Trophoblast cell (in vitro differentiated cells and primary cell): ENCODE results near the gene TBRG4.

ENCODE experiments used
- DNase-seq, 2 donors: peaks; one replicate each; pipeline ENCODE4 v3.0.0-alpha.2; 2016
- H2AFZ ChIP-seq: 2 replicates; pipeline ENCODE4 v1.6.1; 2013; ENCODE audit warnings: low read length, moderate library complexity, mild to moderate bottlenecking; ENCODE audit not compliant: insufficient read depth, poor library complexity
- H2AK5ac ChIP-seq: 2 replicates; pipeline ENCODE4 v1.6.1; 2013; ENCODE audit warnings: mild to moderate bottlenecking, low read length
- H2BK120ac ChIP-seq: 2 replicates; pipeline ENCODE4 v1.6.1; 2013; ENCODE audit warnings: low read length, mild to moderate bottlenecking, moderate library complexity; ENCODE audit not compliant: insufficient read depth, poor library complexity
- H2BK12ac ChIP-seq: 2 replicates; pipeline ENCODE4 v1.6.1; 2013; ENCODE audit warnings: mild to moderate bottlenecking, low read length, moderate library complexity
- H2BK5ac ChIP-seq: 2 replicates; pipeline ENCODE4 v1.6.1; 2013; ENCODE audit warnings: low read length, low read depth, moderate library complexity, mild to moderate bottlenecking; ENCODE audit not compliant: poor library complexity
- H3K14ac ChIP-seq: 2 replicates; pipeline ENCODE4 v1.6.1; 2013; ENCODE audit warnings: mild to moderate bottlenecking, low read length
- H3K18ac ChIP-seq: 2 replicates; pipeline ENCODE4 v1.6.1; 2013; ENCODE audit warnings: mild to moderate bottlenecking, low read length
- H3K23ac ChIP-seq: 2 replicates; pipeline ENCODE4 v1.6.1; 2013; ENCODE audit warnings: low read length
- H3K27ac ChIP-seq: 2 replicates; pipeline ENCODE4 v1.5.1; 2013; ENCODE audit warnings: low read depth, mild to moderate bottlenecking, inconsistent platforms, low read length, moderate library complexity
- H3K27me3 ChIP-seq: 2 replicates; pipeline ENCODE4 v1.6.1; 2013; ENCODE audit warnings: inconsistent platforms, mild to moderate bottlenecking, low read length, moderate library complexity; ENCODE audit not compliant: insufficient read depth
- H3K36me3 ChIP-seq, 2 experiments: 1 replicate in 1 of 2; 2 replicates in 1 of 2; pipeline ENCODE4 v1.6.1; 2013; ENCODE audit warnings: low read length in 2 of 2, mild to moderate bottlenecking in 2 of 2, moderate library complexity in 1 of 2; ENCODE audit not compliant: insufficient read depth in 2 of 2, control insufficient read depth in 1 of 2
- H3K4ac ChIP-seq: 2 replicates; pipeline ENCODE4 v1.6.1; 2013; ENCODE audit warnings: low read depth, mild to moderate bottlenecking, low read length, moderate library complexity
- H3K4me1 ChIP-seq, 2 experiments: 1 replicate in 1 of 2; 2 replicates in 1 of 2; pipeline ENCODE4 v1.6.1; 2013; ENCODE audit warnings: low read length in 2 of 2, mild to moderate bottlenecking in 2 of 2, moderate library complexity in 1 of 2; ENCODE audit not compliant: insufficient read depth in 2 of 2, control insufficient read depth in 1 of 2
- H3K4me2 ChIP-seq: 2 replicates; pipeline ENCODE4 v1.6.1; 2013; ENCODE audit warnings: inconsistent platforms, mild to moderate bottlenecking, low read length, moderate library complexity
- H3K4me3 ChIP-seq: 2 replicates; pipeline ENCODE4 v1.5.1; 2013; ENCODE audit warnings: mild to moderate bottlenecking, low read depth, low read length, inconsistent platforms
- H3K79me1 ChIP-seq: one replicate; pipeline ENCODE4 v1.6.1; 2013; ENCODE audit warnings: low read length
- H3K79me2 ChIP-seq: 2 replicates; pipeline ENCODE4 v1.6.1; 2013; ENCODE audit warnings: low read length, mild to moderate bottlenecking; ENCODE audit not compliant: control insufficient read depth, insufficient read depth, poor library complexity
- H3K9ac ChIP-seq: 2 replicates; pipeline ENCODE4 v1.6.1; 2013; ENCODE audit warnings: mild to moderate bottlenecking, low read length
- H3K9me3 ChIP-seq: 2 replicates; pipeline ENCODE4 v1.6.1; 2013; ENCODE audit warnings: low read depth, mild to moderate bottlenecking, control low read depth, inconsistent platforms, low read length; ENCODE audit not compliant: insufficient read depth
- H4K12ac ChIP-seq: 2 replicates; pipeline ENCODE4 v1.6.1; 2013; ENCODE audit warnings: low read depth, mild to moderate bottlenecking, low read length, moderate library complexity
- H4K8ac ChIP-seq: 2 replicates; pipeline ENCODE4 v1.6.1; 2013; ENCODE audit warnings: low read depth, mild to moderate bottlenecking, low read length, moderate library complexity
- H4K91ac ChIP-seq: one replicate; pipeline ENCODE4 v1.6.1; 2013; ENCODE audit warnings: low read depth, mild to moderate bottlenecking, low read length, moderate library complexity
- WGBS: extraction: QIAGEN DNeasy Blood & Tissue Kit; methylation state at CpG from one replicate; pipeline ENCODE4 v1.1.7; 2013; ENCODE audit warnings: missing lambda C conversion rate; ENCODE audit not compliant: insufficient read length, insufficient coverage; ENCODE audit errors: extremely low coverage; 5-methylcytosine and 5-hydroxymethylcytosine counted together

The TBRG4 gene

DNA sequence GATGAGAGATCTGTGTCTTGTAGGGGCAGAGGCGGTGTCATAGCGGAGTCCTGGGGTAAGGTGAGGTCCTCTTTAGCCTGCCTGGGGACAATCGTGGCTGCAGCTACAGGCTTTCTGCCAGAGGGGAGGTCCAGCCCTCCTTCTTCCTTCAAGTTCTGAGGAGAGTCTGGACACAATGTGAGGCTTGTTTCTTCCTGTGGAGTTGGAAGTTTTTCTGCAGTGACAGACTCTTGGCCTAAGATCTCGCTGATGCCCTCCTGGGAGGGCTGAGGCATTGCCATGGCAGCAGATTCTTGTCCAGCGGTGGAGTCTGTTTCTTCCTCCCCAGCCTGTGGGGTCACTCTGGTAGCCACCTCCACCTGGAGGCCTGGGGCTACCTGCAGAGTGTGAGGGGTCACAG is 27.2 kb downstream of the TBRG4 start:
- H3K23ac ChIP-seq: no peak overlapping the region
- no peak overlapping the region for H3K14ac ChIP-seq
- H3K4ac ChIP-seq: no peak overlapping the region
- H3K79me2 ChIP-seq: peaks cover 1% of the 10 kb centered on the region
- H2AK5ac ChIP-seq: no peak overlapping the region
- no peak overlapping the region for H4K12ac ChIP-seq
- no peak overlapping the region for H2BK120ac ChIP-seq
- no peak overlapping the region for H3K27ac ChIP-seq
- no peak overlapping the region for H2BK12ac ChIP-seq
- WGBS: no CpG with 5 or more reads among the region's 5 CpGs
- no peaks in the 10 kb centered on the region for H3K36me3 ChIP-seq
- peaks cover 3% of the 10 kb centered on the region for H3K79me1 ChIP-seq
- H3K4me2 ChIP-seq: no peak overlapping the region
- H2AFZ ChIP-seq: no peak overlapping the region
- no peak overlapping the region for H2BK5ac ChIP-seq
- peaks cover 10 to 19% of the 10 kb centered on the region in 2 experiments for H3K4me1 ChIP-seq
- H3K27me3 ChIP-seq: no peaks in the 10 kb centered on the region
- H3K4me3 ChIP-seq: no peak overlapping the region
- no peak overlapping the region for H4K91ac ChIP-seq
- peaks cover 9% of the 10 kb centered on the region for H3K9me3 ChIP-seq
- H4K8ac ChIP-seq: no peak overlapping the region
- DNase-seq: no peak
- no peak overlapping the region for H3K9ac ChIP-seq
- H3K18ac ChIP-seq: no peak overlapping the region

DNA sequence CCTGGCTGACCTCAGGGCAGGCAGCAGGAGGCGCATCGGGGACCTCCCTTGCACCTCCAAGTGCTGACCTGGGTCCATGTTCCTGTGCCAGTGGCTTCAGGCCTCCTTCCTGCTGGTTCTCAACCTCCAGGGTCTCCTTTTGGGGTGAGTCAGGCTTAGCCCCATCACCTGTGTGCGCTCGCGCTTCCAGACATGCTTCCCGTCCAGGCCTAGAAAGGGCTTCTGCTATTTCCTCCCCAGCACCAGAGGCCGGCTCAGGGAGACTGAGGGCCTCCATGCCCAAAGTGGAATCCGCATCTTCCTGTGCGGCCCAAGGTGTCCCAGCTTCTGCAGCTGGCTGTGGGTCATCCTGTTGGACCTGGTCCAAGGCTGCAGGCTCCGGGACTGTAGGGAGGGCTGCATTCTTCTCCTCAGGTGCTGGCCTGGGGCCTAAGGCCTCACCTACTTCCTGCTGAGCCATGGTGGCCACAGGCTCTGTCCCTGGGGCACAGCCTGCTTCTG is 28.6 kb downstream of the TBRG4 start:
- no peaks in the 10 kb centered on the region for H3K79me2 ChIP-seq
- no peaks in the 10 kb centered on the region for H3K79me1 ChIP-seq
- no peak overlapping the region for H3K9ac ChIP-seq
- H4K8ac ChIP-seq: no peak overlapping the region
- no peak overlapping the region for H4K12ac ChIP-seq
- no peak overlapping the region for H2BK120ac ChIP-seq
- no peak overlapping the region for H2AK5ac ChIP-seq
- H3K4me2 ChIP-seq: no peak overlapping the region
- H2BK12ac ChIP-seq: no peak overlapping the region
- no peak overlapping the region for H3K23ac ChIP-seq
- peaks cover 10 to 13% of the 10 kb centered on the region in 2 experiments for H3K4me1 ChIP-seq
- peaks cover 0 to 6% of the 10 kb centered on the region in 2 experiments for H3K36me3 ChIP-seq
- H3K18ac ChIP-seq: no peak overlapping the region
- H2AFZ ChIP-seq: no peak overlapping the region
- WGBS: no CpG with 5 or more reads among the region's 10 CpGs
- H3K27ac ChIP-seq: no peak overlapping the region
- peak; percentile 6 to 41 for DNase-seq
- no peak overlapping the region for H3K4ac ChIP-seq
- H3K14ac ChIP-seq: no peak overlapping the region
- no peak overlapping the region for H2BK5ac ChIP-seq
- H3K27me3 ChIP-seq: no peaks in the 10 kb centered on the region
- H4K91ac ChIP-seq: no peak overlapping the region
- H3K4me3 ChIP-seq: no peak overlapping the region
- H3K9me3 ChIP-seq: peaks cover 9% of the 10 kb centered on the region

DNA sequence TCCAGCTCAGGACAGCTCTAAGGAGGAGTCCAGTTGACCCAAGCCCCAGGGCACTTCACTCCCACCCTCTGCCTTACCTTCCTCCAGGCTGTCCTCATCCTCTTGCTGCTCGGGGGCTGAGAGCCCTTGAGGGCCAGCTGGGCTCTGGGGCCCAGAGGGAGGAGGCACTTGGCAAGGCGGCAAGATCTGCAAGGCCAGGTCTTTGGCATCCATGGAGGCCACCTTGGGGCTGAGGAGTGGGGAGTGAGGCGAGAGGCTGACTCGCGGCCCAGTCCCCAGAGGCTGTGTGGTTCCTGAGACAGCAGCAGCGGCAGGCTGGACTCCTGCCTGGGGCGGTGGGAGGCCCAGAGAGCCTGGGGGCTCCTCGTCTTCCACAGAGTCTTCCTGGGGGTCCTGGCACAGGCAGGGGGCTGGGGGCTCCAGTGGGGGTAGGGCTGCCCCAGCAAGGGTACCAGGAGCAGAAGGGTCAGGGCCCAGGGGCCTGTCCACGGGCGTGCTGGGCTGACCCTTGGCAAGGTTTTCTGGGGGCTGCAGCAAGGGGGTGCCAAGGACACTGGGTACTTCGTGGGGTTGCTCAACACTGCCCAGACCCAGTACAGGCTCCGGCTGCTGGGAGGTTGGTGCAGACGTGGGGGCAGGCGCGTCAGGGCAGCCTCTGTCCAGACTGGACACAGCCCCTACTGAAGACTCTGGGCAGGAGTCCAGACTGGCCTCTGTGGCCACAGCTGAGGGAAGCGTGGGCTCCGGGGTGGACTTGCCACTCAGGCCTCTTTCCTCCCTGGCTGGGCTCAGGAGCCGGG is 29.3 kb downstream of the TBRG4 start:
- Histone ChIP-seq H4K91ac (no peak overlapping the region), H4K12ac (no peak overlapping the region), H2BK12ac (no peak overlapping the region), H2BK120ac (no peak overlapping the region), H3K14ac (no peak overlapping the region), H4K8ac (no peak overlapping the region), H3K4me2 (no peak overlapping the region), H3K27ac (no peak overlapping the region), H2AFZ (no peak overlapping the region), H3K4ac (no peak overlapping the region), H3K79me1 (no peaks in the 10 kb centered on the region), H2BK5ac (no peak overlapping the region), H3K9ac (no peak overlapping the region), H3K9me3 (peaks cover 7% of the 10 kb centered on the region), H3K36me3 (peaks cover 0 to 10% of the 10 kb centered on the region in 2 experiments), H3K23ac (no peak overlapping the region), H3K79me2 (no peaks in the 10 kb centered on the region), H3K18ac (no peak overlapping the region), H3K27me3 (no peaks in the 10 kb centered on the region), H3K4me3 (no peak overlapping the region), H2AK5ac (no peak overlapping the region), H3K4me1 (peaks cover 10 to 13% of the 10 kb centered on the region in 2 experiments)
- no CpG with 5 or more reads among the region's 18 CpGs for WGBS
- DNase-seq: no peak

DNA sequence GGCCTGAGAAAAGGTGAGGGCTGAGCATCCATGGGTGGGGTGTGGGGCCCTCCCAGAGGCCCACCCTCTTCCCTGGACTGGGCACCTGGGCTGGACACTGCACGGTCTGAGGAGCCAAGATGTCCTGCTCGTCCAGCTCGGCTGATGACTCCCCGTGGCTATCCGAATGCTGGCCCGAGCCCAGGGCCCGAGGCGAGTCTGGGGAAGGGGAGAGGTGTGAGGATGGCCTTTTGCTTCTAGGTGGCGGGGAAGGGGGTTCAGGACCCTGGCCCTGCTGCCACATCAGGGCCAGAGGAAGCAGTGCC is 29.9 kb downstream of the TBRG4 start:
- Histone ChIP-seq H2AFZ (no peak overlapping the region), H3K4ac (no peak overlapping the region), H3K79me1 (no peaks in the 10 kb centered on the region), H2AK5ac (no peak overlapping the region), H2BK120ac (no peak overlapping the region), H4K91ac (no peak overlapping the region), H4K8ac (no peak overlapping the region), H3K4me3 (no peak overlapping the region), H3K4me2 (no peak overlapping the region), H3K18ac (no peak overlapping the region), H3K79me2 (no peaks in the 10 kb centered on the region), H3K4me1 (peaks cover 9 to 11% of the 10 kb centered on the region in 2 experiments), H4K12ac (no peak overlapping the region), H3K23ac (no peak overlapping the region), H2BK5ac (no peak overlapping the region), H3K9ac (no peak overlapping the region), H2BK12ac (no peak overlapping the region), H3K27me3 (no peaks in the 10 kb centered on the region), H3K27ac (no peak overlapping the region), H3K36me3 (peaks cover 5 to 15% of the 10 kb centered on the region in 2 experiments), H3K9me3 (peaks cover 6% of the 10 kb centered on the region), H3K14ac (no peak overlapping the region)
- no peak for DNase-seq
- WGBS: no CpG with 5 or more reads among the region's 9 CpGs
